IMR-90 (cell line): ENCODE data around the gene CAPN2. TPM values are rescaled to one million over a fixed set of nuclear protein-coding genes. Genes with fewer than 3 reads are reported as not detected.

Experiments
- ATAC-seq: fragments of 200-7000 bp; cut with Tn5 transposase; 2 replicates; pipeline ENCODE4 v1.9.1; 2020; ENCODE audit warnings: low read depth, mild to moderate bottlenecking, moderate library complexity
- BruUV-seq: library from RNA; stranded (reverse); fragments of 400-500 nt; replicated peaks from 2 replicates; lab custom pipeline; 2021; lab: Mats Ljungman, UMichigan
- CTCF ChIA-PET: fragments of 300-600 bp; formaldehyde crosslinking; extraction: SDS; loops from one replicate; lab custom pipeline; 2021; ENCODE audit warnings: antibody characterized with exemption; lab: Yijun Ruan, JAX
- POLR2A ChIA-PET: fragments of 300-600 bp; sonication (Branson Sonifier 250); formaldehyde crosslinking; loops from one replicate; lab custom pipeline; 2022; ENCODE audit warnings: antibody characterized with exemption; ENCODE audit not compliant: unreplicated experiment; lab: Charles Lee
- DNase-seq: peaks from one replicate; pipeline ENCODE4 v3.0.0; 2013
- H2AFZ ChIP-seq: replicated peaks from 2 replicates; pipeline ENCODE3; 2013; ENCODE audit warnings: low read length, mild to moderate bottlenecking; ENCODE audit not compliant: poor library complexity
- H2AK5ac ChIP-seq: 2 replicates; pipeline ENCODE4 v1.6.1; 2013; ENCODE audit warnings: low read depth, low read length, inconsistent platforms
- H2AK9ac ChIP-seq: replicated peaks from 2 replicates; pipeline ENCODE3; 2013; ENCODE audit warnings: mild to moderate bottlenecking, low read depth, low read length, moderate library complexity; ENCODE audit not compliant: poor library complexity
- H2BK120ac ChIP-seq: 2 replicates; pipeline ENCODE4 v1.6.1; 2013; ENCODE audit warnings: low read depth, low read length, inconsistent platforms
- H2BK15ac ChIP-seq: 3 replicates; pipeline ENCODE4 v1.6.1; 2013; ENCODE audit warnings: low read depth, low read length, inconsistent platforms
- H2BK20ac ChIP-seq: 2 replicates; pipeline ENCODE4 v1.6.1; 2013; ENCODE audit warnings: low read depth, mild to moderate bottlenecking, inconsistent platforms, low read length, moderate library complexity
- H2BK5ac ChIP-seq: 2 replicates; pipeline ENCODE4 v1.6.1; 2013; ENCODE audit warnings: mild to moderate bottlenecking, low read depth, low read length, inconsistent platforms; ENCODE audit not compliant: poor library complexity, severe bottlenecking
- H3K14ac ChIP-seq: replicated peaks from 2 replicates; pipeline ENCODE4 v1.6.1; 2013; ENCODE audit warnings: low read depth, low read length, inconsistent platforms
- H3K18ac ChIP-seq: 2 replicates; pipeline ENCODE4 v1.6.1; 2013; ENCODE audit warnings: low read depth, low read length, control low read depth
- H3K23ac ChIP-seq: 2 replicates; pipeline ENCODE4 v1.6.1; 2013; ENCODE audit warnings: low read depth, low read length, inconsistent platforms
- H3K27ac ChIP-seq: 2 replicates; pipeline ENCODE4 v1.5.1; 2013; ENCODE audit warnings: mild to moderate bottlenecking, control low read depth, low read length; ENCODE audit not compliant: insufficient read depth
- H3K27me3 ChIP-seq: 2 replicates; pipeline ENCODE4 v1.6.1; 2013; ENCODE audit warnings: low read length; ENCODE audit not compliant: control insufficient read depth, insufficient read depth
- H3K36me3 ChIP-seq: 2 replicates; pipeline ENCODE4 v1.6.1; 2013; ENCODE audit warnings: low read length, mixed read lengths; ENCODE audit not compliant: control insufficient read depth, insufficient read depth
- H3K4ac ChIP-seq: 2 replicates; pipeline ENCODE4 v1.6.1; 2013; ENCODE audit warnings: low read depth, low read length, inconsistent platforms
- H3K4me1 ChIP-seq: 2 replicates; pipeline ENCODE4 v1.6.1; 2013; ENCODE audit warnings: low read length, mixed read lengths; ENCODE audit not compliant: control insufficient read depth, insufficient read depth
- H3K4me2 ChIP-seq: 2 replicates; pipeline ENCODE4 v1.6.1; 2013; ENCODE audit warnings: low read depth, mild to moderate bottlenecking, control low read depth, low read length, moderate library complexity
- H3K4me3 ChIP-seq: 2 replicates; pipeline ENCODE4 v1.5.1; 2013; ENCODE audit warnings: low read depth, mild to moderate bottlenecking, control low read depth, low read length, moderate library complexity; ENCODE audit not compliant: insufficient read depth
- H3K56ac ChIP-seq: 2 replicates; pipeline ENCODE4 v1.6.1; 2013; ENCODE audit warnings: low read length, inconsistent platforms; ENCODE audit not compliant: insufficient read depth; ENCODE audit errors: extremely low read depth
- H3K79me1 ChIP-seq, 2 experiments: 2 replicates each; pipeline ENCODE4 v1.6.1; 2013; ENCODE audit warnings: low read length in 2 of 2, inconsistent platforms in 1 of 2, low read depth in 1 of 2
- H3K9ac ChIP-seq: 2 replicates; pipeline ENCODE4 v1.6.1; 2013; ENCODE audit warnings: low read depth, low read length, control low read depth
- H3K9me1 ChIP-seq: 2 replicates; pipeline ENCODE4 v1.6.1; 2013; ENCODE audit warnings: low read length, inconsistent platforms; ENCODE audit not compliant: insufficient read depth
- H3K9me3 ChIP-seq: 2 replicates; pipeline ENCODE4 v1.6.1; 2013; ENCODE audit warnings: low read length; ENCODE audit not compliant: control insufficient read depth, insufficient read depth
- H4K20me1 ChIP-seq: 2 replicates; pipeline ENCODE4 v1.6.1; 2013; ENCODE audit warnings: low read length, inconsistent platforms; ENCODE audit not compliant: insufficient read depth
- H4K5ac ChIP-seq: 2 replicates; pipeline ENCODE4 v1.6.1; 2013; ENCODE audit warnings: mild to moderate bottlenecking, low read depth, low read length, control low read depth
- H4K8ac ChIP-seq, 2 experiments: 2 replicates each; pipeline ENCODE4 v1.6.1; 2013; ENCODE audit warnings: low read depth in 2 of 2, low read length in 2 of 2, control low read depth in 1 of 2, inconsistent platforms in 1 of 2
- H4K91ac ChIP-seq: 2 replicates; pipeline ENCODE4 v1.6.1; 2013; ENCODE audit warnings: low read depth, low read length, inconsistent platforms; ENCODE audit not compliant: insufficient read depth
- CEBPB ChIP-seq: IDR thresholded peaks from 2 replicates; pipeline ENCODE4 v1.6.1; 2012; ENCODE audit warnings: low read depth, low read length, improper control_type of control experiment
- CHD1 ChIP-seq: IDR thresholded peaks from 2 replicates; pipeline ENCODE4 v1.6.1; 2012; ENCODE audit warnings: low read depth, low read length, improper control_type of control experiment
- MAFK ChIP-seq: IDR thresholded peaks from 2 replicates; pipeline ENCODE4 v1.6.1; 2012; ENCODE audit warnings: low read depth, low read length, improper control_type of control experiment
- MXI1 ChIP-seq: IDR thresholded peaks from 2 replicates; pipeline ENCODE4 v1.6.1; 2012; ENCODE audit warnings: low read depth, mild to moderate bottlenecking, low read length, moderate library complexity, borderline replicate concordance
- NFE2L2 ChIP-seq: fragments of 150-350 bp; IDR thresholded peaks from 2 replicates; pipeline ENCODE4 v1.6.1; 2016; ENCODE audit warnings: low read depth, mild to moderate bottlenecking, low read length
- RAD21 ChIP-seq: IDR thresholded peaks from 2 replicates; pipeline ENCODE4 v1.6.1; 2012; ENCODE audit warnings: low read length, improper control_type of control experiment
- SMC3 ChIP-seq: fragments of 150-350 bp; IDR thresholded peaks from 2 replicates; pipeline ENCODE4 v1.6.1; 2016; ENCODE audit warnings: low read depth, mild to moderate bottlenecking, antibody characterized with exemption, low read length, moderate library complexity
- USF2 ChIP-seq: fragments of 150-350 bp; IDR thresholded peaks from 2 replicates; pipeline ENCODE4 v1.6.1; 2017; ENCODE audit warnings: mild to moderate bottlenecking, antibody characterized with exemption, low read length, low read depth
- WGBS, 2 experiments: methylation state at CpG; one replicate each; pipeline versions ENCODE4 v1.1.5 to v1.1.7; 2013; ENCODE audit warnings: missing lambda C conversion rate in 2 of 2; ENCODE audit not compliant: insufficient read length in 1 of 2; ENCODE audit errors: extremely low coverage in 2 of 2; 5-methylcytosine and 5-hydroxymethylcytosine counted together
- dilution Hi-C: fragments of 300-500 bp; cut with HindIII; formaldehyde crosslinking; loops from one replicate; pipeline ENCODE4 v1.14.3; 2018; ENCODE audit warnings: low sequenced_read_pairs; ENCODE audit not compliant: unreplicated experiment
- in situ Hi-C: fragments of 300-500 bp; cut with MboI; formaldehyde crosslinking; loops from 3 replicates; pipeline ENCODE4 v1.14.3; 2019; ENCODE audit warnings: low sequenced_read_pairs, inconsistent platforms, mixed read lengths
- intact Hi-C: fragments of 100-400 bp; cut with micrococcal nuclease; formaldehyde crosslinking; loops from 2 replicates; pipeline ENCODE4 v1.10.0; 2022
- polyA plus RNA-seq, 3 experiments: library from polyadenylated mRNA; depleted of rRNA; stranded (reverse); fragments of >200 nt; gene quantifications; 2 replicates each; pipeline ENCODE4 v1.2.3, GENCODE V29; 2012; ENCODE audit warnings: low replicate concordance in 1 of 3
- total RNA-seq: library from RNA; depleted of rRNA; stranded (reverse); fragments of >200 nt; gene quantifications from 2 replicates; pipeline ENCODE4 v1.2.3, GENCODE V29; 2012
- TF ChIP-seq, protein P1 (sequence below): fragments of 150-350 bp; IDR thresholded peaks from 2 replicates; pipeline ENCODE4 v1.6.1; 2016; ENCODE audit warnings: low read depth, mild to moderate bottlenecking, low read length, moderate library complexity, borderline replicate concordance

The CAPN2 gene
- total and polyA plus RNA-seq, 2 of the 4 experiments (the other 2 are of a cell fraction): 339 to 430 TPM

DNA sequence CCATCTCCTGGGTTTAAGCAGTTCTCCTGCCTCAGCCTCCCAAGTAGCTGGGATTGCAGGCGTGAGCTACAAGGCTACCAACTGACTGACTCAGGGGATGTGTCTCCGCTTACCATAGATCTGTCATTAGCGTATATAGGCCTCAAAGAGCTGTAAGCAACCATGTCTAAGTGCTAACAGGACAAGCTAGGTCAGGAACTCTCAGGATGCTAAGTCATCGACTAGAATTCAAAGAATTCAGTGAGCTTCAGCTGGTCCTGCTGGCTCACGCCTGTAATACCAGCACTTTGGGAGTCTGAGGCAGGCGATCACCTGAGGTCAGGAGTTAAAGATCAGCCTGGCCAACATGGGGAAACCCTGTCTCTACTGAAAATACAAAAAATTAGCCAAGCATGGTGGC lies 29.5 kb downstream of the CAPN2 start:
- no peak overlapping the region; the same call in 1 of the 2 replicates for H2AK5ac ChIP-seq
- peaks cover 38% of the 10 kb centered on the region for H3K9me1 ChIP-seq
- H4K8ac ChIP-seq: no peak overlapping the region
- H2AFZ ChIP-seq: no peak overlapping the region
- no peak overlapping the region for H3K23ac ChIP-seq
- H2BK120ac ChIP-seq: no peak overlapping the region
- peaks cover 51 to 84% of the 10 kb centered on the region in 2 experiments for H3K79me1 ChIP-seq
- H3K9ac ChIP-seq: no peak overlapping the region
- no peak overlapping the region for H3K4me3 ChIP-seq
- no peak overlapping the region for H3K14ac ChIP-seq
- BruUV-seq: no TSS peak
- 78% methylated on average over 1 of the region's 6 CpGs; no CpG with 5 or more reads in 1 of the 2 experiments for WGBS, 2 experiments
- no peaks in the 10 kb centered on the region for H3K27me3 ChIP-seq
- TF ChIP-seq NFE2L2 (no peak), CHD1 (no peak), RAD21 (no peak), CEBPB (no peak), MXI1 (no peak), SMC3 (no peak), MAFK (no peak), USF2 (no peak)
- TF ChIP-seq, protein P1, sequence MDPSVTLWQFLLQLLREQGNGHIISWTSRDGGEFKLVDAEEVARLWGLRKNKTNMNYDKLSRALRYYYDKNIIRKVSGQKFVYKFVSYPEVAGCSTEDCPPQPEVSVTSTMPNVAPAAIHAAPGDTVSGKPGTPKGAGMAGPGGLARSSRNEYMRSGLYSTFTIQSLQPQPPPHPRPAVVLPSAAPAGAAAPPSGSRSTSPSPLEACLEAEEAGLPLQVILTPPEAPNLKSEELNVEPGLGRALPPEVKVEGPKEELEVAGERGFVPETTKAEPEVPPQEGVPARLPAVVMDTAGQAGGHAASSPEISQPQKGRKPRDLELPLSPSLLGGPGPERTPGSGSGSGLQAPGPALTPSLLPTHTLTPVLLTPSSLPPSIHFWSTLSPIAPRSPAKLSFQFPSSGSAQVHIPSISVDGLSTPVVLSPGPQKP: no peak
- no peak overlapping the region for H3K4ac ChIP-seq
- H4K20me1 ChIP-seq: peaks cover 69% of the 10 kb centered on the region
- ATAC-seq (peak; percentile 40), DNase-seq (peak; percentile 77)
- H2AK9ac ChIP-seq: no peak overlapping the region
- peaks cover 54% of the 10 kb centered on the region for H3K36me3 ChIP-seq
- no peaks in the 10 kb centered on the region for H3K9me3 ChIP-seq
- dilution Hi-C loops: no loop called here
- H3K27ac ChIP-seq: no peak overlapping the region; the same call in 1 of the 2 replicates
- no peak overlapping the region for H3K4me2 ChIP-seq
- peaks cover 16% of the 10 kb centered on the region for H3K4me1 ChIP-seq
- H2BK5ac ChIP-seq: peak overlapping the region; percentile 53
- H3K18ac ChIP-seq: no peak overlapping the region
- no peak overlapping the region for H2BK15ac ChIP-seq
- H4K91ac ChIP-seq: no peak overlapping the region
- POLR2A ChIA-PET: no interaction called here
- H3K56ac ChIP-seq: no peak overlapping the region
- in situ Hi-C loops: no loop called here
- intact Hi-C loops: no loop called here
- H4K5ac ChIP-seq: no peak overlapping the region
- CTCF ChIA-PET: interaction anchor here (0.6 to 1.3 kb wide), 3 partner anchors 9 to 31 kb away, joined by 4 to 5 read pairs (median 5); no protein-coding TSS in a partner anchor
- H2BK20ac ChIP-seq: no peak overlapping the region
